Measurements from ENCODE around the gene SALL1. TPM values are rescaled to one million over a fixed set of nuclear protein-coding genes. Genes with fewer than 3 reads are reported as not detected.

The SALL1 gene
- total RNA-seq, 1 experiment from 2014 or later = not detected

DNA sequence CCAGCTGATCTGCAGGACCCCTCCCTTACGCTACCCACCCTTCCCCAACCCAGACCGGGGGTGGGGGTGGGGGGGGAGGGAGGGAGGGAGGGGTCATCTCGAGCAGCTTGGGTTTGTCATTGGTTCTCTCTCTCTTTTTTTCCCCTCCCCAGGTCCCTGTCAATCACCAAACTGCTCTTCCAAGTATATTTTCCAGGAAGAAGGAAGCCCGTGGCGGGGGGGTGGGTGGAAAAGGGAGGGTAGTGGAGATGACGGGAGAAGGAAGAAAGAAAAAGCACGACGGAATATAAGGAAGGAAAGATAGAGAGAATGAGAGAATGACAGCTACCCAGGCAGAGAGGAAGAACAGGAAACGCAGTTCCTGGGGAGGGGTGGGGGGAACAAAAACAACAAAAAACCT, 17.9 kb downstream of the SALL1 start:
- Mint-ChIP-seq H3K36me3 (ENCODE audit: insufficient read depth, unreplicated experiment) (no peaks in the 10 kb centered on the region), H3K4me3 (ENCODE audit: unreplicated experiment) (peak overlapping the region; percentile 35), H3K9me3 (ENCODE audit: unreplicated experiment) (no peaks in the 10 kb centered on the region), H3K27me3 (ENCODE audit: insufficient read depth, unreplicated experiment) (no peaks in the 10 kb centered on the region), H3K4me1 (ENCODE audit: insufficient read depth, unreplicated experiment) (no peaks in the 10 kb centered on the region), H3K27ac (ENCODE audit: low read depth, unreplicated experiment) (no peak overlapping the region)
- no peak for TF ChIP-seq CTCF (IDR thresholded peaks at IDR 0.05; ENCODE audit: unreplicated experiment)
- CTCF ChIA-PET = interaction anchor here (0.6 to 1.0 kb wide), 2 partner anchors 138 to 313 kb away, joined by 3 to 4 read pairs; no protein-coding TSS in a partner anchor
- intact Hi-C loops (cut with micrococcal nuclease) = no loop called here
- POLR2A ChIA-PET = interaction anchor here (0.5 to 1.1 kb wide), 3 partner anchors 17 to 768 kb away, joined by 3 read pairs; no protein-coding TSS in a partner anchor
- DNase-seq (ENCODE audit: unreplicated experiment) = no peak
- no TSS peak for BruUV-seq (replicated peaks)

DNA sequence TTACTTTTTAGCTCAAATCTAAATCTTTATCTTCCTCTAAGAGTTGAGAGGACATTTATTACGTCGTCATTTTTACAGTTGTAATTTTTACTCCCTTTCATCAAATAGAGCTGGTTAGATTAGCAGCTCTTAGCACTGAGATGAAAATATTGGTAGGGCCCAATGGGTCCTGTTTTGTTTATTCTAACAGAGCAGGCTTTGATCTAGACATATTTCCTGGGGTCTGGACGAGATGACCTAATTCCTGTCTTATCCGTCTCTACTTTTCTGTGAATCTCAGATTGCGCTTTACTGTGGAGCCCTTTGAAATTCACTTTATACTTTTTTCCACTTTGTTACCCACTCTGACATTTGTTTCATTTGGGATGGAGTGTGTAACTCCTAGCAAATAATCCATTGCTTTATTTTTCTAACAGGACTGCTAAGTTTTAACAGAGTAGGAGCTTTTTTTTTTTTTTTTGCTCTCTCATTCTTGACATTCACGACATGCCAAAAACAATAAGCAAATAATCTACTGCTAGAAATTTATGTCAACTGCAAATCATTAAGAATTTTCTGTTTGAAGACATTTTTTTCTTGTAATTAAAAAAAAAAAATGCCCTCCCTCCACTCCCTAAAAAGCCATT, 18.5 kb downstream of the SALL1 start:
- Mint-ChIP-seq H3K4me1 (ENCODE audit: insufficient read depth, unreplicated experiment) (no peaks in the 10 kb centered on the region), H3K9me3 (ENCODE audit: unreplicated experiment) (no peaks in the 10 kb centered on the region), H3K4me3 (ENCODE audit: unreplicated experiment) (no peak overlapping the region), H3K27me3 (ENCODE audit: insufficient read depth, unreplicated experiment) (no peaks in the 10 kb centered on the region), H3K36me3 (ENCODE audit: insufficient read depth, unreplicated experiment) (no peaks in the 10 kb centered on the region), H3K27ac (ENCODE audit: low read depth, unreplicated experiment) (no peak overlapping the region)
- ChIA-PET POLR2A (interaction anchor here (0.7 to 1.1 kb wide), 2 partner anchors 16 to 142 kb away, joined by 3 read pairs; no protein-coding TSS in a partner anchor), CTCF (interaction anchor here (0.6 to 1.1 kb wide), 4 partner anchors 36 to 325 kb away, joined by 3 to 4 read pairs (median 3); no protein-coding TSS in a partner anchor)
- intact Hi-C loops (cut with micrococcal nuclease) = no loop called here
- BruUV-seq (replicated peaks) = no TSS peak
- TF ChIP-seq CTCF (IDR thresholded peaks at IDR 0.05; ENCODE audit: unreplicated experiment) = no peak
- no peak for DNase-seq (ENCODE audit: unreplicated experiment)

DNA sequence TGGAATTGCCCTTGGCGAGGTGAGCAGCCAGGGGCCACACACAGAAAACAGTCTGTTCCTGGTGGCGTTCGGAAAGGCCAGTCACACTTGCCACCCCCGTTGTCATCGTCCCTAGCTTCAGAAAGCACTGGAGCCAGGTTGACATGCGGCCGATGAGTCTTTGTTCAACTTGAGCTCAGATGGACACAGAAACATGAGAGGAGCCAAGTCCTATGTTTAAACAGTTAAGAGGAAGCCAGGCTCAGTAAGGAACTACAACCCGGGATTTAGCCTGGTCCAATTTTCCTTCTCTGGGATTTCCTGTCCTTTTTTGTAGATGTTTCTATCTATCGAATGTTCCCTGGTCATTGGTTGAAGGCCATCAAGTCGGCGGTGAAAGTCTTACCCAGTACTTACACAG, 19.5 kb downstream of the SALL1 start:
- CTCF ChIA-PET = interaction anchor here (1.1 kb wide), 1 partner anchor 324 kb away, joined by 3 read pairs; no protein-coding TSS in a partner anchor
- TF ChIP-seq CTCF (IDR thresholded peaks at IDR 0.05; ENCODE audit: unreplicated experiment) = no peak
- H3K27ac Mint-ChIP-seq (ENCODE audit: low read depth, unreplicated experiment) = no peak overlapping the region
- DNase-seq (ENCODE audit: unreplicated experiment) = no peak
- H3K36me3 Mint-ChIP-seq (ENCODE audit: insufficient read depth, unreplicated experiment) = no peaks in the 10 kb centered on the region
- H3K9me3 Mint-ChIP-seq (ENCODE audit: unreplicated experiment) = no peaks in the 10 kb centered on the region
- H3K4me3 Mint-ChIP-seq (ENCODE audit: unreplicated experiment) = no peak overlapping the region
- BruUV-seq (replicated peaks) = no TSS peak
- intact Hi-C loops (cut with micrococcal nuclease) = no loop called here
- H3K27me3 Mint-ChIP-seq (ENCODE audit: insufficient read depth, unreplicated experiment) = no peaks in the 10 kb centered on the region
- no peaks in the 10 kb centered on the region for H3K4me1 Mint-ChIP-seq (ENCODE audit: insufficient read depth, unreplicated experiment)
- POLR2A ChIA-PET = no interaction called here

DNA sequence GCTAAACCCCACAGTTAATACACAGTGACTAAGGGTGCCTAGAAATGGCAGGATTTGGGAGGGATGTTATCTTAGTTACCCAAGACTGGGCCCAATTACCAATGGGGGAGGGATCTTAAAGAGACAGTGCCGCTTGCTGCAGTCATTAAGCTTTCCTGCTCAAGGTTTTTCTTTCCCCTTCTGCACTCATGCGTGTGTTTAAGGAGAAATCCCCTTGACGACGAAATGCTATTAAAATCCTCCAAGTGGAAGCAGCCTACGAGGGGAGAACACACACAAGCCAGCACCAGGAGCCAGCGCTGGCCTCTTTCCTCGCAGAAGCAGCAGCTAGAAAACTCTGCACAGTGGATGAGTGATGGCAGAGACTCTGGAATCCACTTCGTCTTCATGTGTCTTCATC, 22.0 kb downstream of the SALL1 start:
- no peaks in the 10 kb centered on the region for H3K4me1 Mint-ChIP-seq (ENCODE audit: insufficient read depth, unreplicated experiment)
- CTCF ChIA-PET = interaction anchor here (0.6 kb wide), 1 partner anchor 246 kb away, joined by 3 read pairs; no protein-coding TSS in a partner anchor
- no peak for TF ChIP-seq CTCF (IDR thresholded peaks at IDR 0.05; ENCODE audit: unreplicated experiment)
- no peak overlapping the region for H3K4me3 Mint-ChIP-seq (ENCODE audit: unreplicated experiment)
- POLR2A ChIA-PET = no interaction called here
- no TSS peak for BruUV-seq (replicated peaks)
- H3K27ac Mint-ChIP-seq (ENCODE audit: low read depth, unreplicated experiment) = no peak overlapping the region
- no peaks in the 10 kb centered on the region for H3K9me3 Mint-ChIP-seq (ENCODE audit: unreplicated experiment)
- intact Hi-C loops (cut with micrococcal nuclease) = no loop called here
- H3K36me3 Mint-ChIP-seq (ENCODE audit: insufficient read depth, unreplicated experiment) = no peaks in the 10 kb centered on the region
- no peak for DNase-seq (ENCODE audit: unreplicated experiment)
- H3K27me3 Mint-ChIP-seq (ENCODE audit: insufficient read depth, unreplicated experiment) = no peaks in the 10 kb centered on the region
